Thoracic aorta (tissue), 2 donors: ENCODE results near the gene CACTIN. TPM values are rescaled to one million over a fixed set of nuclear protein-coding genes. Genes with fewer than 3 reads are reported as not detected.

Source experiments
- ATAC-seq: fragments of 150-250 bp; one replicate; pipeline ENCODE4 v1.8.0; 2017; ENCODE audit warnings: low read depth; ENCODE audit not compliant: insufficient number of reproducible peaks, low FRiP score
- DNase-seq: peaks from one replicate; pipeline ENCODE4 v3.0.0-alpha.2; 2020; ENCODE audit warnings: low spot score
- H3K27ac ChIP-seq, 2 donors: fragments of 200-600 bp; sonication (generic); 1 replicate in 1 of 2; 2 replicates in 1 of 2; pipeline ENCODE4 v1.5.1; 2016; ENCODE audit warnings: mild to moderate bottlenecking in 2 of 2, moderate library complexity in 2 of 2
- H3K27me3 ChIP-seq: fragments of 200-600 bp; sonication (generic); replicated peaks from 2 replicates; pipeline ENCODE4 v1.6.0; 2016; ENCODE audit warnings: mild to moderate bottlenecking; ENCODE audit not compliant: insufficient read depth
- H3K36me3 ChIP-seq: fragments of 200-600 bp; sonication (generic); one replicate; pipeline ENCODE4 v1.5.1; 2016
- H3K4me1 ChIP-seq, 2 donors: fragments of 200-600 bp; sonication (generic); 1 replicate in 1 of 2; 2 replicates in 1 of 2; pipeline versions ENCODE4 v1.5.1 to v1.6.0; 2016; ENCODE audit warnings: low read depth in 2 of 2, mild to moderate bottlenecking in 1 of 2; ENCODE audit not compliant: control insufficient read depth in 1 of 2
- H3K4me3 ChIP-seq: fragments of 200-600 bp; sonication (generic); 2 replicates; pipeline ENCODE4 v1.5.1; 2016; ENCODE audit warnings: mild to moderate bottlenecking
- H3K9me3 ChIP-seq: fragments of 200-600 bp; sonication (generic); 2 replicates; pipeline ENCODE4 v1.5.1; 2016
- CTCF ChIP-seq: fragments of 200-600 bp; sonication (generic); IDR thresholded peaks from one replicate; pipeline ENCODE4 v1.5.1; 2019; ENCODE audit warnings: antibody characterized with exemption
- total RNA-seq, 2 donors: library from RNA; depleted of rRNA; stranded (reverse); fragments of >200 nt; gene quantifications; one replicate each; pipeline versions ENCODE4 v1.1.0 to v1.2.3, GENCODE V29; 2016

Gene CACTIN
- total RNA-seq, 2 donors from 2014 or later, result 33.4 to 38.0 TPM

- Histone ChIP-seq H3K9me3 (no peaks in the 10 kb centered on the region), H3K4me1 (peaks cover 0 to 14% of the 10 kb centered on the region in 2 donors), H3K27me3 (no peaks in the 10 kb centered on the region), H3K36me3 (peaks cover 78% of the 10 kb centered on the region), H3K4me3 (no peak overlapping the region), H3K27ac (peak overlapping the region in 1 of 2 donors; percentile 44)
- DNase-seq, result no peak
- ATAC-seq, result no peak
- TF ChIP-seq CTCF, result no peak
Measured at GRCh38 chr19:3657395-3657769, 30.8 kb upstream of the CACTIN start.

DNA sequence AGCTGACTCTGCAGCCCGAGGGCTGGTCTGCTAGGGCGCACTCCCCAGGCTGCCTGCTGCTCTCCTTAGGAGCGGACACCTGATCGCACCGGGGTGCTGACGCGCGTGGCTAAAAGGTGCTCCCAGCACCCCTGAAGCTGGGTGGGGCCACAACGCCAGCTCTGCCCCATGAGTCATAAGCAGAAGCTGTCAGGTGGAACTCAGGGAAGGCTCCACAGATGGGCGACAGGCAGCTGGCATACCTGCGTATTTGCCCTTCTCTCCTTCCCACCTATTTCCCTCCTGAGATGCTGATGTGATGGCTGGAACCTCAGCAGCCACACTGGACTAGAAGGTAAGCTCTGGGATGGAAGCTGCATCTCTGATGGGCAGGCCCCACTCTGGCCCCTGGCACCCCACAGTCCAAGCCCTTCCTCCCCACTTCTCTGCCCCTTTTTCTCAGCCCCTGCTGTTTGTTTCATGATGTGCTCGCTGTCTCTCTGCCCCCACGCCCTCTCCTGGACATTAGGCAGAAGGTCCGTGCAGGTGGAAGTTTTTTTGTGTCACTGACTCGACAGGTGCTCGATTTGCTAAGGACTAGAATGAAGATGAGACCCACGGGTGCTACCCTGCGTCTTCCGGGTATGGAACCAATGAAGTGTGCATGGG is 30.3 kb upstream of the CACTIN start:
- Histone ChIP-seq H3K9me3 (no peaks in the 10 kb centered on the region), H3K36me3 (peaks cover 78% of the 10 kb centered on the region), H3K27ac (peak overlapping the region in 1 of 2 donors; percentile 44), H3K4me3 (no peak overlapping the region), H3K4me1 (peaks cover 0 to 14% of the 10 kb centered on the region in 2 donors), H3K27me3 (no peaks in the 10 kb centered on the region)
- DNase-seq, result no peak
- no peak for TF ChIP-seq CTCF
- ATAC-seq, result no peak

GRCh38 chr19:3656073-3656746 is 29.6 kb upstream of the CACTIN start:
- no peaks in the 10 kb centered on the region for H3K9me3 ChIP-seq
- no peak for TF ChIP-seq CTCF
- H3K36me3 ChIP-seq, result peaks cover 78% of the 10 kb centered on the region
- no peaks in the 10 kb centered on the region for H3K27me3 ChIP-seq
- no peak for ATAC-seq
- no peak overlapping the region for H3K27ac ChIP-seq
- no peak overlapping the region for H3K4me3 ChIP-seq
- H3K4me1 ChIP-seq, result peaks cover 0 to 14% of the 10 kb centered on the region in 2 donors
- DNase-seq, result no peak

DNA sequence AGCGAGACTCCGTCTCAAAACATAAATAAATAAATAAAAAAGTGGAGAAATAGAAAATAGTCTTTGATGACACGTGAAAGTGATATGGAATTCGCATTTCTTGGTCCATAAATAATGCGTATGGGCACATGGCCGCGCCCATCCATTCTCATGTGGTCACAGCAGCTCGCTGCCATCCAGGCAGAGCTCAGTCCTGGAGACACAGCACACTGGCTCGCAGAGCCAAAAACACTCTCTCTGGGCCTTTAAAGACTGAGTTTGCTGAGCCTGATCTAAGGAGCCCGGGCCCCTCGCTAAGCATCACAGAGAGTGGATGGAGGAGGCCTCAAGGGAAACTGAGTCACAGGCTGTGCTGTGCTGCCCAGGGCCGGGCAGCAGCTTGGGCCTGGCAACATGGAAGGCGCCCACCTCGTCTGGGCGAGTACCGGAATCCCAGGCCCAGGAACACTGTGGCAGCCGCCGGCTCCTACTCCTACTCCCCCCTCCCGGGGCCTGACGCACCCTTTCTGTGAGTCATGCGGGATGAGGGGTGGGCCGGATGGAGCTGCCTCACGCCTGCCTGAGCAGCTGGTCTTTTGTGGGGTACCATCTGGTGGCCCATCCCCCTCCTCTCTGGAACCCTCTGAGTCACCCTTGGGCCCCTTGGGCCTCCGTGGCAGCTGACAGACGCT is 28.9 kb upstream of the CACTIN start:
- Histone ChIP-seq H3K27ac (no peak overlapping the region), H3K36me3 (peaks cover 73% of the 10 kb centered on the region), H3K27me3 (no peaks in the 10 kb centered on the region), H3K9me3 (no peaks in the 10 kb centered on the region), H3K4me1 (peaks cover 0 to 14% of the 10 kb centered on the region in 2 donors), H3K4me3 (no peak overlapping the region)
- ATAC-seq, result no peak
- DNase-seq, result no peak
- no peak for TF ChIP-seq CTCF

DNA sequence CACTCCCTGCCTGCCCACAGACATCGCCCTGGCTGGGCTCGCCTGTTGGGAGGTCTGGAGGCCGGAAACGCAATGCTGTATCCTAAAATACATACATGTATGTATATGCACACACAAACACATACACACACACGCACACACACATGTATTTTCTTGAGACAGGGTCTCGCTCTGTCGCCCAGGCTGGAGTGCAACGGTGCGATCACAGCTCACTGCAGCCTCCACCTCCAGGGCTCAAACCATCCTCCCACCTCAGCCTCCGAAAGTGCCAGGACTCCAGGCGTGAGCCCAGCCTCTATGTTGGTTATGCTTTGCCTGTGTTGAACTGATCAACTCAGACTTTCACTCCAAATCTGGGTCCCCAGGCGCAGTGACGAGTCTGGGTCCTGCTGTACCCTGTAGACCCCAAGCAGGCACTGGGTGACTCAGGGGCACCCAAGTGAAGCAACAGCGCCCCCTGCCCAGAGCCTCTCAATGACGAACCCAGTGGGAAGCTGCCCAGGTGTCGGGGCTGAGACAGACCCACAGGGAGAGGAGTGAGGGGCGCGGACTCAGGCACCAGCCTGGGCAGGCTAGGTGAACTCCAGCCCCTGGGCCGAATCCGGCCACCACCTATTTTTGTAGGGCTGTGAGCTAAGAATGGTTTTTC is 27.4 kb upstream of the CACTIN start:
- Histone ChIP-seq H3K27ac (no peak overlapping the region), H3K27me3 (no peaks in the 10 kb centered on the region), H3K4me1 (peaks cover 0 to 14% of the 10 kb centered on the region in 2 donors), H3K36me3 (peaks cover 60% of the 10 kb centered on the region), H3K9me3 (no peaks in the 10 kb centered on the region), H3K4me3 (no peak overlapping the region)
- DNase-seq (no peak), ATAC-seq (no peak)
- no peak for TF ChIP-seq CTCF
